Neuronal stem cell (in vitro differentiated cells): ENCODE results near the gene BSND.
A peak's percentile ranks its signal among the peaks of the same experiment; 100 is the strongest.

Experiments
- DNase-seq: peaks from one replicate; pipeline ENCODE4 v3.0.0-alpha.2; 2013; ENCODE audit warnings: low spot score
- H2AFZ ChIP-seq: one replicate; pipeline ENCODE4 v1.6.1; 2013; ENCODE audit warnings: mild to moderate bottlenecking, low read length, inconsistent platforms
- H2AK5ac ChIP-seq: 2 replicates; pipeline ENCODE4 v1.6.1; 2013; ENCODE audit warnings: low read depth, mild to moderate bottlenecking, inconsistent platforms, low read length, moderate library complexity, mixed read lengths
- H2BK120ac ChIP-seq: 2 replicates; pipeline ENCODE4 v1.6.1; 2013; ENCODE audit warnings: low read depth, mild to moderate bottlenecking, inconsistent platforms, low read length, moderate library complexity, mixed read lengths
- H2BK12ac ChIP-seq: one replicate; pipeline ENCODE4 v1.6.1; 2013; ENCODE audit warnings: low read length, inconsistent platforms
- H2BK15ac ChIP-seq: 2 replicates; pipeline ENCODE4 v1.6.1; 2013; ENCODE audit warnings: mild to moderate bottlenecking, low read length, inconsistent platforms, mixed read lengths
- H2BK5ac ChIP-seq: one replicate; pipeline ENCODE4 v1.6.1; 2013; ENCODE audit warnings: inconsistent platforms, mild to moderate bottlenecking, low read length, moderate library complexity
- H3K14ac ChIP-seq: one replicate; pipeline ENCODE4 v1.6.1; 2013; ENCODE audit warnings: low read length, inconsistent platforms
- H3K18ac ChIP-seq: 2 replicates; pipeline ENCODE4 v1.6.1; 2013; ENCODE audit warnings: low read length, inconsistent platforms
- H3K23ac ChIP-seq: 2 replicates; pipeline ENCODE4 v1.6.1; 2013; ENCODE audit warnings: low read depth, mild to moderate bottlenecking, mixed read lengths, low read length, inconsistent platforms; ENCODE audit not compliant: poor library complexity
- H3K27ac ChIP-seq: replicated peaks from 3 replicates; pipeline ENCODE4 v1.5.1; 2013; ENCODE audit warnings: low read length, inconsistent platforms
- H3K27me3 ChIP-seq, 3 experiments: 2 replicates each; pipeline ENCODE4 v1.6.1; 2013; ENCODE audit warnings: low read length in 3 of 3, mild to moderate bottlenecking in 2 of 3, inconsistent platforms in 1 of 3, low read depth in 1 of 3, mixed read lengths in 1 of 3, moderate library complexity in 1 of 3; ENCODE audit not compliant: control insufficient read depth in 3 of 3, insufficient read depth in 3 of 3
- H3K36me3 ChIP-seq, 2 donors: replicated peaks in 1 of 2; 2 replicates each; pipeline ENCODE4 v1.6.1; 2013; ENCODE audit warnings: low read length in 2 of 2; ENCODE audit not compliant: control insufficient read depth in 2 of 2, insufficient read depth in 2 of 2
- H3K4ac ChIP-seq: 2 replicates; pipeline ENCODE4 v1.6.1; 2013; ENCODE audit warnings: inconsistent platforms, mild to moderate bottlenecking, low read length, moderate library complexity
- H3K4me1 ChIP-seq, 2 donors: 1 replicate in 1 of 2; 2 replicates in 1 of 2; pipeline ENCODE4 v1.6.1; 2013; ENCODE audit warnings: low read length in 2 of 2, low read depth in 1 of 2; ENCODE audit not compliant: control insufficient read depth in 2 of 2, insufficient read depth in 1 of 2
- H3K4me2 ChIP-seq: one replicate; pipeline ENCODE4 v1.6.1; 2013; ENCODE audit warnings: mild to moderate bottlenecking, low read length, inconsistent platforms; ENCODE audit not compliant: insufficient read depth, poor library complexity, severe bottlenecking
- H3K4me3 ChIP-seq, 2 donors: 2 replicates each; pipeline ENCODE4 v1.5.1; 2013; ENCODE audit warnings: low read length in 2 of 2, mild to moderate bottlenecking in 2 of 2, inconsistent platforms in 1 of 2, moderate library complexity in 1 of 2
- H3K79me1 ChIP-seq: one replicate; pipeline ENCODE4 v1.6.1; 2013; ENCODE audit warnings: low read depth, mild to moderate bottlenecking, inconsistent platforms, low read length, moderate library complexity
- H3K9ac ChIP-seq: one replicate; pipeline ENCODE4 v1.6.1; 2013; ENCODE audit warnings: mild to moderate bottlenecking, low read depth, low read length, inconsistent platforms; ENCODE audit not compliant: poor library complexity
- H3K9me3 ChIP-seq, 2 donors: replicated peaks in 1 of 2; 2 replicates each; pipeline versions ENCODE3 to v1.6.1; 2013; ENCODE audit warnings: low read length in 2 of 2, mild to moderate bottlenecking in 2 of 2, inconsistent platforms in 1 of 2, low read depth in 1 of 2, mixed read lengths in 1 of 2, moderate library complexity in 1 of 2; ENCODE audit not compliant: control insufficient read depth in 2 of 2, insufficient read depth in 1 of 2
- H4K8ac ChIP-seq: one replicate; pipeline ENCODE4 v1.6.1; 2013; ENCODE audit warnings: low read depth, mild to moderate bottlenecking, inconsistent platforms, low read length, moderate library complexity
- H4K91ac ChIP-seq: one replicate; pipeline ENCODE4 v1.6.1; 2013; ENCODE audit warnings: low read length, low read depth, mild to moderate bottlenecking, inconsistent platforms; ENCODE audit not compliant: poor library complexity
- WGBS, 2 donors: extraction: QIAGEN DNeasy Blood & Tissue Kit; methylation state at CpG; one replicate each; pipeline ENCODE4 v1.1.7; 2013; ENCODE audit warnings: missing lambda C conversion rate in 2 of 2, mixed read lengths in 1 of 2; ENCODE audit not compliant: insufficient read length in 2 of 2, insufficient replicate concordance in 1 of 2; ENCODE audit errors: extremely low coverage in 2 of 2; 5-methylcytosine and 5-hydroxymethylcytosine counted together

The BSND gene

GRCh38 chr1:55049271-55049913 lies 50.7 kb downstream of the BSND start:
- Histone ChIP-seq H3K4me2 (no peak overlapping the region), H2BK5ac (peak overlapping the region; percentile 22), H3K14ac (no peak overlapping the region), H3K9ac (no peak overlapping the region), H3K18ac (peak overlapping the region; percentile 54), H2BK15ac (no peak overlapping the region), H2AFZ (no peak overlapping the region), H3K9me3 (no peaks in the 10 kb centered on the region), H3K4me3 (no peak overlapping the region), H4K91ac (no peak overlapping the region), H3K4me1 (no peaks in the 10 kb centered on the region), H3K23ac (peak overlapping the region; percentile 1), H3K36me3 (peaks cover 0 to 8% of the 10 kb centered on the region in 2 donors), H2BK12ac (no peak overlapping the region), H3K79me1 (no peaks in the 10 kb centered on the region), H3K4ac (no peak overlapping the region), H3K27ac (no peak overlapping the region), H4K8ac (no peak overlapping the region), H3K27me3 (peaks cover 0 to 21% (median 0%) of the 10 kb centered on the region in 3 experiments), H2AK5ac (no peak overlapping the region), H2BK120ac (no peak overlapping the region)
- DNase-seq, result no peak
- WGBS, 2 donors, result no CpG with 5 or more reads among the region's 9 CpGs

- Histone ChIP-seq H3K79me1 (no peaks in the 10 kb centered on the region), H2BK15ac (no peak overlapping the region), H3K27me3 (peaks cover 0 to 17% (median 0%) of the 10 kb centered on the region in 3 experiments), H3K27ac (no peak overlapping the region), H3K36me3 (peaks cover 0 to 4% of the 10 kb centered on the region in 2 donors), H3K9ac (no peak overlapping the region), H2BK120ac (no peak overlapping the region), H3K4me3 (no peak overlapping the region), H2BK12ac (no peak overlapping the region), H3K4ac (no peak overlapping the region), H3K4me1 (no peaks in the 10 kb centered on the region), H4K8ac (no peak overlapping the region), H3K18ac (no peak overlapping the region), H3K9me3 (no peaks in the 10 kb centered on the region), H4K91ac (no peak overlapping the region), H2AFZ (no peak overlapping the region), H3K14ac (peak overlapping the region; percentile 9), H3K23ac (peak overlapping the region; percentile 1), H2AK5ac (no peak overlapping the region), H2BK5ac (peak overlapping the region; percentile 22), H3K4me2 (no peak overlapping the region)
- WGBS, 2 donors, result no CpG with 5 or more reads among the region's 9 CpGs
- DNase-seq, result no peak
Observed at GRCh38 chr1:55049914-55050278, 51.2 kb downstream of the BSND start.

- Histone ChIP-seq H2BK12ac (no peak overlapping the region), H3K4me1 (no peaks in the 10 kb centered on the region), H3K9me3 (no peaks in the 10 kb centered on the region), H4K91ac (no peak overlapping the region), H3K36me3 (peaks cover 0 to 3% of the 10 kb centered on the region in 2 donors), H3K27ac (no peak overlapping the region), H2BK120ac (no peak overlapping the region), H3K18ac (no peak overlapping the region), H3K4me3 (no peak overlapping the region), H2AK5ac (no peak overlapping the region), H3K23ac (peak overlapping the region; percentile 1), H3K4ac (no peak overlapping the region), H3K27me3 (peaks cover 0 to 14% (median 0%) of the 10 kb centered on the region in 3 experiments), H3K79me1 (no peaks in the 10 kb centered on the region), H3K14ac (peak overlapping the region; percentile 9), H2BK15ac (no peak overlapping the region), H2AFZ (no peak overlapping the region), H2BK5ac (no peak overlapping the region), H3K9ac (no peak overlapping the region), H3K4me2 (no peak overlapping the region), H4K8ac (no peak overlapping the region)
- no CpG with 5 or more reads among the region's 9 CpGs for WGBS, 2 donors
- no peak for DNase-seq
Observed at GRCh38 chr1:55050283-55050682, 51.5 kb downstream of the BSND start.

- H2BK15ac ChIP-seq, result no peak overlapping the region
- no peak overlapping the region for H2BK12ac ChIP-seq
- H3K9me3 ChIP-seq, result no peaks in the 10 kb centered on the region
- no CpG with 5 or more reads among the region's 5 CpGs for WGBS, 2 donors
- no peaks in the 10 kb centered on the region for H3K4me1 ChIP-seq
- H3K23ac ChIP-seq, result no peak overlapping the region
- no peak overlapping the region for H2BK120ac ChIP-seq
- H3K27ac ChIP-seq, result no peak overlapping the region
- H3K4me2 ChIP-seq, result no peak overlapping the region
- no peak overlapping the region for H3K18ac ChIP-seq
- no peak overlapping the region for H3K9ac ChIP-seq
- no peak for DNase-seq
- no peak overlapping the region for H3K4ac ChIP-seq
- H4K91ac ChIP-seq, result no peak overlapping the region
- no peaks in the 10 kb centered on the region for H3K79me1 ChIP-seq
- no peak overlapping the region for H2AK5ac ChIP-seq
- H2BK5ac ChIP-seq, result no peak overlapping the region
- peaks cover 0 to 3% of the 10 kb centered on the region in 2 donors for H3K36me3 ChIP-seq
- no peak overlapping the region for H2AFZ ChIP-seq
- no peak overlapping the region for H4K8ac ChIP-seq
- no peak overlapping the region for H3K14ac ChIP-seq
- no peak overlapping the region for H3K4me3 ChIP-seq
- H3K27me3 ChIP-seq, result peaks cover 0 to 14% (median 0%) of the 10 kb centered on the region in 3 experiments
Observed at GRCh38 chr1:55051169-55051568, 52.4 kb downstream of the BSND start.
